Muscle layer of colon (tissue), 2 donors: Measurements from ENCODE around the gene BBS1.

Source experiments
- H3K27ac ChIP-seq: one replicate; pipeline ENCODE4 v1.7.0; 2013; ENCODE audit warnings: low read depth, mild to moderate bottlenecking, low read length, moderate library complexity
- H3K27me3 ChIP-seq, 2 donors: one replicate each; pipeline ENCODE4 v1.7.0; 2013; ENCODE audit warnings: low read length in 2 of 2, mild to moderate bottlenecking in 2 of 2; ENCODE audit not compliant: insufficient read depth in 2 of 2, control insufficient read depth in 1 of 2
- H3K36me3 ChIP-seq: one replicate; pipeline ENCODE4 v1.7.0; 2013; ENCODE audit warnings: mild to moderate bottlenecking, low read length; ENCODE audit not compliant: insufficient read depth
- H3K4me1 ChIP-seq: one replicate; pipeline ENCODE4 v1.7.0; 2013; ENCODE audit warnings: mild to moderate bottlenecking, low read length; ENCODE audit not compliant: insufficient read depth
- H3K4me3 ChIP-seq, 2 donors: one replicate each; pipeline ENCODE4 v1.7.0; 2013; ENCODE audit warnings: low read length in 2 of 2, low read depth in 1 of 2, mild to moderate bottlenecking in 1 of 2, moderate library complexity in 1 of 2
- H3K9ac ChIP-seq: one replicate; pipeline ENCODE4 v1.7.0; 2013; ENCODE audit warnings: low read length
- H3K9me3 ChIP-seq: one replicate; pipeline ENCODE4 v1.7.0; 2013; ENCODE audit warnings: mild to moderate bottlenecking, low read length
- donor health status: abdominal sarcoma.
- donor health status: Adenocarcinoma of cecum.

The BBS1 gene

DNA sequence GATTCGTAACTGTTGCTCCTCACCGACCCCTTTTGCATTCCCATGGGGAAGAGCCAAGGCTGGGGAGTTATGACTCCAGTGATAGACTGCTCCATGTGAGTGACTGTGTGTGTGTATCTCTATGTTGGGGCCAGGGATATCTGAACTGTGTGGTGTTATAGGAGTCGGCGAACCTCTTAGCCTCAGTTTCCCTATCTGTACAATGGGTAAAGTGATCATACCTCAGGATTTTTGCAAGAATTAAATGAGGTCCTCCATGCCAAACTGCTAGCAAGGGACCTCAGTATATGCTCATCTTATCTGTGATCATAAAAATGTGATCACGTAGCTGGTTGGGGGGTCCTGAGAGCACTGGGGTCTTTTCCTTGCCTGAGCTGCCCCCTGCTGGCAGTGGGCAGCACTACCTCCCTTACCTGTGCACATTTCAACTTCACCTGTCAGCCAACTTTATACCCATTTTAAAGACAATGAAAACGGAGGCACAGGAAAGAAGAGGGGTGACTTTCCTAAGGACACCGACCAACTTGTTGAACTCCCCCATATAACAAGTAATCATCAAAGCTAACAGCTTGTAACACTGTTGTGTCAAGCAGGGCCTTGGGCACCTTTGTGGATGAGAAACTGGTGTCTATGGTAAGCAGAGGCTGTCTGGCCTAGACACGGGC is 31.6 kb upstream of the BBS1 start:
- Histone ChIP-seq H3K27ac (peak overlapping the region; percentile 92), H3K9ac (peak overlapping the region; percentile 99), H3K9me3 (no peaks in the 10 kb centered on the region), H3K4me3 (peak overlapping the region in 1 of 2 donors; percentile 98), H3K4me1 (peaks cover 14% of the 10 kb centered on the region), H3K36me3 (peaks cover 6% of the 10 kb centered on the region), H3K27me3 (no peaks in the 10 kb centered on the region)

- H3K27me3 ChIP-seq = no peaks in the 10 kb centered on the region
- peak overlapping the region; percentile 92 for H3K27ac ChIP-seq
- no peaks in the 10 kb centered on the region for H3K36me3 ChIP-seq
- no peaks in the 10 kb centered on the region for H3K9me3 ChIP-seq
- peaks cover 14% of the 10 kb centered on the region for H3K4me1 ChIP-seq
- H3K9ac ChIP-seq = peak overlapping the region; percentile 99
- peak overlapping the region; percentile 96 to 98 for H3K4me3 ChIP-seq
Measured at GRCh38 chr11:66479394-66480116, 30.9 kb upstream of the BBS1 start.

- H3K36me3 ChIP-seq = no peaks in the 10 kb centered on the region
- peak within 1 kb of the TSS; percentile 92 for H3K27ac ChIP-seq
- H3K9me3 ChIP-seq = no peaks in the 10 kb centered on the region
- peaks cover 14% of the 10 kb centered on the region for H3K4me1 ChIP-seq
- H3K27me3 ChIP-seq = no peaks in the 10 kb centered on the region
- H3K9ac ChIP-seq = peak within 1 kb of the TSS; percentile 99
- peak within 1 kb of the TSS; percentile 96 to 98 for H3K4me3 ChIP-seq
Measured at GRCh38 chr11:66480117-66480938, 30.1 kb upstream of the BBS1 start, which contains the start of gene DPP3. Gene DPP3, plus strand, starts transcription at chr11:66480434. Its CDS starts 1,767 bp downstream, at chr11:66482201.

GRCh38 chr11:66484806-66485380 is 25.5 kb upstream of the BBS1 start:
- H3K4me3 ChIP-seq = no peak overlapping the region
- H3K36me3 ChIP-seq = no peaks in the 10 kb centered on the region

DNA sequence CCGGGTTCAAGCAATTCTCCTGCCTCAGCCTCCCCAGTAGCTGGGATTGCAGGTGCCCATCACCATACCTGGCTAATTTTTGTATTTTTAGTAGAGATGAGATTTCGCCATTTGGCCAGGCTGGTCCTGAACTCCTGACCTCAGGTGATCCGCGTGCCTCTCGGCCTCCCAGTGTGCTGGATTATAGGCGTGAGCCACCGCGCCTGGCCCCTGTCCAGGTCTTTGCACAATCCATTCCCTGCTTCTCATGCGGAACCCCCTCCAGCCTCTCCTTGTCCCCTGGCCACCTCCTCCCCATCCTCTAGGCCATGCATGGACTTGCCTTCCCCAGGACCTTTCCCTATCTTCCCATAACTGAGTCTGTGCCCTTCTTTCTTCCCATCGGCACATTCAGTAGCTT is 21.5 kb upstream of the BBS1 start:
- H3K9ac ChIP-seq = no peak overlapping the region
- H3K27me3 ChIP-seq = no peaks in the 10 kb centered on the region
- no peak overlapping the region for H3K4me3 ChIP-seq
- peaks cover 9% of the 10 kb centered on the region for H3K36me3 ChIP-seq
- no peak overlapping the region for H3K27ac ChIP-seq
- no peaks in the 10 kb centered on the region for H3K4me1 ChIP-seq
- no peaks in the 10 kb centered on the region for H3K9me3 ChIP-seq

More at GRCh38 chr11:66484806-66485380, 25.5 kb upstream of the BBS1 start:
- Histone ChIP-seq H3K4me1 (peaks cover 4% of the 10 kb centered on the region), H3K27me3 (no peaks in the 10 kb centered on the region), H3K27ac (no peak overlapping the region), H3K9ac (no peak overlapping the region), H3K9me3 (no peaks in the 10 kb centered on the region)

DNA sequence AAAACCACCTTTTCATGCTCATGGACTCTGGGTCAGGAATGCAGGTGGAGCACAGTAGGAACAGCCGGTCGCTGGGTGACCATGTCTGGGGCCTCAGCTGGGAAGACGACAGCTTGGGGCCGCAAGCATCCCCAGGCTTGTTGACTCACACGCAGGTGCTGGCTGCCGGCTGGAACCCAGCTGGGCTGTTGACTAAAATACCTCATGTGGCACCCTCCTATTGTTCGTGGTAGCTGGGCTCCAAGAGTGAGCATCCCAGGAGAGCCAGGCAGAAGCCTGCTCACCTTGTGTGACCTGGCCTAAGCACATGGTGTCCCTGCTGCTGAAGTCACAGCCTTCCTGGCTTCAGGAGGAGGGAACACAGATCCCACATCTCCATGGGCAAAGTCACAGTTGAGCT is 20.8 kb upstream of the BBS1 start:
- Histone ChIP-seq H3K27ac (no peak overlapping the region), H3K36me3 (peaks cover 9% of the 10 kb centered on the region), H3K27me3 (no peaks in the 10 kb centered on the region), H3K9me3 (no peaks in the 10 kb centered on the region), H3K9ac (no peak overlapping the region), H3K4me3 (no peak overlapping the region), H3K4me1 (no peaks in the 10 kb centered on the region)

DNA sequence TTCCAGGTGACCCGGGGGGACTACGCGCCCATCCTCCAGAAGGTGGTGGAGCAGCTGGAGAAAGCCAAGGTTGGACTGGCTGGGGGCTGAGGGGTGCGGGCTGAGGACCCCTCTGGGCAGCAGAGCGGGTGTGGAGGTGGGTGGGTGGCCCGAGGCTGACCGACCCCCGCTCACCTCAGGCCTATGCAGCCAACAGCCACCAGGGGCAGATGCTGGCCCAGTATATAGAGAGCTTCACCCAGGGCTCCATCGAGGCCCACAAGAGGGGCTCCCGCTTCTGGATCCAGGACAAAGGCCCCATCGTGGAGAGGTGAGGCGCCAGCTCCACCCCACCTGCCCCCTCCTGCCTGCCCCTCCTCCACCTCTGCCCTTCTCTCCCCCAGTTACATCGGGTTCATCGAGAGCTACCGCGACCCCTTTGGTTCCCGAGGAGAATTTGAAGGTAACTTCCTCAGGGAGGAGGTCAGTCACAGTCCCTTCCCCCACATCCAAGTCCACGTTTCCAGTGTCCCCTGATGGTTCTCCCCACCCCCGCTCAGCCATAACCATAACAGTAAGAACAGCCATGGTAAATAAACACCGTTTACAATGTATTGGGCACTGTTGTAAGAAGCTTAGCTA is 19.0 kb upstream of the BBS1 start:
- no peaks in the 10 kb centered on the region for H3K4me1 ChIP-seq
- no peak overlapping the region for H3K9ac ChIP-seq
- H3K4me3 ChIP-seq = no peak overlapping the region
- H3K36me3 ChIP-seq = peaks cover 9% of the 10 kb centered on the region
- no peaks in the 10 kb centered on the region for H3K9me3 ChIP-seq
- no peaks in the 10 kb centered on the region for H3K27me3 ChIP-seq
- no peak overlapping the region for H3K27ac ChIP-seq

DNA sequence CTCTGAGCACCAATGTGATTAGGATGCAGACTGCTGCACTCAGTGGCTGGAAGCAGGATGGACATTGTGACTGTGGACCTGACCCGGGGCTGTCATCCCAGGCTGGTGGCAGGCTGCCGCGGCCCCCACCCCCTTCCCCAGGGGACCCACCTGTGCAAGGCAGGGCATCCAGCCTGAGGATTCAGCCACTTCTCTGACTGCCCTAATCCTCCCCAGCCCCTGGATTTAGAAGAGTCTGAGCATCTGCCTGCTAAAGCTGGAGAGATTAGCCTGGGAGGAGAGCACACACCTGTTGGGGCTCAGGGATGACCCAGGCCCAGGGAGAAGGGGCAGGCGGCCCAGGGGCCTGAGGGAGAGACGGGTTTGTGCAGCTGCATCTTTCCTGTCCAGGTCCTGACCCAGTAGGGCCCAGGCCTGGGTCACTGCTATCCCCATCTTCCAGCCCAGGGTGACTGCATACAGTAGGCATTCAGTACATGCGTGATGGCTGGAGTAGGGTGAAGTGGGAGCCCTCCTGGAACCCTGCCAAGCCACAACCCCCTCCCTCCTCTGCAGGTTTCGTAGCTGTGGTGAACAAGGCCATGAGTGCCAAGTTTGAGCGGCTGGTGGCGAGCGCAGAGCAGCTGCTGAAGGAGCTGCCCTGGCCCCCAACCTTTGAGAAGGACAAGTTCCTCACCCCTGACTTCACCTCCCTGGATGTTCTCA is 18.1 kb upstream of the BBS1 start:
- no peak overlapping the region for H3K4me3 ChIP-seq
- H3K4me1 ChIP-seq = no peaks in the 10 kb centered on the region
- H3K27me3 ChIP-seq = no peaks in the 10 kb centered on the region
- H3K36me3 ChIP-seq = peaks cover 9% of the 10 kb centered on the region
- no peak overlapping the region for H3K9ac ChIP-seq
- no peaks in the 10 kb centered on the region for H3K9me3 ChIP-seq
- H3K27ac ChIP-seq = no peak overlapping the region

GRCh38 chr11:66493130-66493529 is 17.3 kb upstream of the BBS1 start:
- H3K4me1 ChIP-seq = no peaks in the 10 kb centered on the region
- H3K36me3 ChIP-seq = peaks cover 9% of the 10 kb centered on the region
- no peak overlapping the region for H3K27ac ChIP-seq

GRCh38 chr11:66494458-66494857 is 16.0 kb upstream of the BBS1 start:
- peaks cover 9% of the 10 kb centered on the region for H3K36me3 ChIP-seq
- H3K9me3 ChIP-seq = no peaks in the 10 kb centered on the region
- no peaks in the 10 kb centered on the region for H3K4me1 ChIP-seq
- H3K27ac ChIP-seq = no peak overlapping the region
- H3K27me3 ChIP-seq = no peaks in the 10 kb centered on the region
- H3K4me3 ChIP-seq = no peak overlapping the region
- H3K9ac ChIP-seq = no peak overlapping the region

More at GRCh38 chr11:66493130-66493529, 17.3 kb upstream of the BBS1 start:
- Histone ChIP-seq H3K27me3 (no peaks in the 10 kb centered on the region), H3K4me3 (no peak overlapping the region), H3K9me3 (no peaks in the 10 kb centered on the region), H3K9ac (no peak overlapping the region)
